DLD1 (cell line): ENCODE data around the gene NPBWR2.

Experiments
- in situ Hi-C: cut with HindIII; loops from 2 replicates; pipeline ENCODE4 v1.10.0; 2017; ENCODE audit warnings: low sequenced_read_pairs

Gene NPBWR2

DNA sequence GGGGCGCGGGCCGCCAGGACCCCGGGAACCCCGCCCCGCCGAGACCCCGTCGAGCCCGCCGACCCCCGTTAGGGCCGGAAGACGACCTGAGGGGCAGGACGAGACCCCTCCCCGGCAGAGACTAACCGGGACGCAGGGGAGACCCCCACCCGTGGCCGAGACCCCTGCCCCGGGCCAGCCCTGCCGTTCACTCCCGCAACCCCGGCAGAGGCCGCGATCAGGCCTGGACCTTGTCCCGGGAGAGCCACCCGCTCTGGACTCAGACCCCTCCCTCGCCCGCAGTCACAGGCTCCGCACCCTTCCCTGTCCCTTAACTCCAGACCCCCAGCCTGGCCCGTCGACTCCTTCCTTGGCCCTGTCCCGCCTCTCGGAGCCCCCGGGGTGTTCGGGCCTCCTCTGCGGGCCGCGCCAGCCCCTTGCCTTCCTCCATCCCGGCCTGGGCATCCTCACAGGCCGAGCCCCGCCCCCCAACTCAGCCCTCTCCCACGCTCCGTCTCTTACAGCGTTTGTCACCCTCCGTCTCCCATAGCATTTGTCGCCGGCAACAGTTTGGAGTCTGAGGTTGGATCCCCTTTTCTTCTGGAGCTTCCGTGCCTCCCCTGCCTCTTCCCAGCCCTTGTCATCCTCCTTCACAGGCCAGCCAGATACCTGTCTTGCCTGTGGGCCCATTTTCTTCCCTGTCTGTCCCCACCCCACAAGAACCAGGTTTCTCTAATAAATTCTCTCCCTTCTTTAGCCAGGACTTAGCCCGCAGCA lies 43.8 kb downstream of the NPBWR2 start:
- in situ Hi-C loops = no loop called here

DNA sequence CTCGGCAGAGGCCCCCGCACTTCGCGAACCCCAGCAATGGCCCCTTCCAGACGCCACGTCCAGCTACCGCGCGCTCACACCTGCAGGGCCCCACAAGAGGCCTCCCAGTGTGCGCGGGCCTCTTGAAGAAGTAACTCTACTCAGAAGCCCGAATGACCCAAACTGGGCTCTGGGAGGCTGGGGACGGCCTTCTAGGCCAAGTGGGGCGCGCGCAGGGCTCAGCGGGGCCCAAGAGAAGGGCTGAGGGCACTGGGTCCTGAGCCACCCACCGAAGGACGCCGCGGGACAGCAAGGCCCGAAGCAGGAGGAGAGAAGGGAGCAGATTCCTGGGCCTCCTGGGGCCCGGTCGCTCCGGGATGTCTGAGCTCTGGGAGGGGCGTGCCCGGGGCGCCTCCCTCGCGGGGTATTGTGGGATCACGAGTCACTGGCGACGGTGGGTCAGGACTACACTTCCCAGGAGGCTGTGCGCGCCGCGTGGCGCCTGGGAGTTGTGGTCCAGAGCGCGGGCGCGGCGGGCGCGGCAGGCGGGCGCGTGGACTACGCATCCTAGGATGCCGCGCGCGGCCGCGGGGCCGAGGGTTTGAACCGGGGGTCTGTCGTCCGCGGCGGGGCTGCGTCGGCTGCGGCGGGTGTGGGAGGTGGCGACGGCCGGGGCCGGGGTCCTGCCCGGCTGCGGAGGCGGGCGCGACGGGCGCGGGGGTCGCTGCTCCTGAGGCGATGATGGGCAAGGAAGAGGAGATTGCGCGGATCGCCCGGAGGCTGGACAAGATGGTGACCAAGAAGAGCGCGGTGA lies 44.6 kb downstream of the NPBWR2 start, which contains the start of gene TCEA2:
Gene TCEA2 (plus strand): TSS at position 603 of the 793 bp plus-strand sequence. CDS start 115 bp downstream, at position 718.
- in situ Hi-C loops = no loop called here

DNA sequence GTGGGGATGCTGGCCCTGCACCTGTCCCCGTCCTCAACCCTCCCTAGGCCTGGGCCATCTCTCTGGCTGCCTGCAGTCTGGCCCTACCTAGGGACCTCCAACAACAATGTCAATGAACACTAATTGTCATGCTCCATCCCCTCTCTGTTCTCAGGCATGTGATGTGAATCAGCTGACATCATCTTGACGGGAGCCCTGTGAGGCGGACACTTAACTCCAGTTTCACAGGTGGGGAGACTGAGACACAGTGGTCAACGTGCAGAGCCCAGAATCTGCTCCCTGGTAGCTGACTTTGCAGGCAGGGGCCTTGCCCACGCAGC lies 45.1 kb downstream of the NPBWR2 start:
- in situ Hi-C loops = no loop called here

DNA sequence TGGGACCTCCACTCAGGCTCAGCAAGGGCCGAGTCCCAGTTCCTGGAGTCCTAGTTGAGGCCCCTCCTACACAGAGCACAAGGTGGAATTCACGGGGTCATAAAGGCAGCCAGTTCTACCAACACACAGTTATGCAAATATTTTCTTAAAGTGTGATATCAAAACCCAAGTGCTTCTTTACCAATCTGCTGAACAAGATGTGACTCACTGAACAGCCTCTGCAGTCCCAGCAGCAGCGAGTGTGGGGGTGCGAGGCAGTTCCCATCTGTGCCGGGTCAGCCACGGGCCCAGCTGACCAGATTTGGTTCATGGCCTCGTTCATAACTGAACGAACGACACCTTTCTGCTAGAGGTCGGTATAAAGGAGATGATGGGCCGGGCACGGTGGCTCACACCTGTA lies 48.8 kb downstream of the NPBWR2 start:
- in situ Hi-C loops = no loop called here

DNA sequence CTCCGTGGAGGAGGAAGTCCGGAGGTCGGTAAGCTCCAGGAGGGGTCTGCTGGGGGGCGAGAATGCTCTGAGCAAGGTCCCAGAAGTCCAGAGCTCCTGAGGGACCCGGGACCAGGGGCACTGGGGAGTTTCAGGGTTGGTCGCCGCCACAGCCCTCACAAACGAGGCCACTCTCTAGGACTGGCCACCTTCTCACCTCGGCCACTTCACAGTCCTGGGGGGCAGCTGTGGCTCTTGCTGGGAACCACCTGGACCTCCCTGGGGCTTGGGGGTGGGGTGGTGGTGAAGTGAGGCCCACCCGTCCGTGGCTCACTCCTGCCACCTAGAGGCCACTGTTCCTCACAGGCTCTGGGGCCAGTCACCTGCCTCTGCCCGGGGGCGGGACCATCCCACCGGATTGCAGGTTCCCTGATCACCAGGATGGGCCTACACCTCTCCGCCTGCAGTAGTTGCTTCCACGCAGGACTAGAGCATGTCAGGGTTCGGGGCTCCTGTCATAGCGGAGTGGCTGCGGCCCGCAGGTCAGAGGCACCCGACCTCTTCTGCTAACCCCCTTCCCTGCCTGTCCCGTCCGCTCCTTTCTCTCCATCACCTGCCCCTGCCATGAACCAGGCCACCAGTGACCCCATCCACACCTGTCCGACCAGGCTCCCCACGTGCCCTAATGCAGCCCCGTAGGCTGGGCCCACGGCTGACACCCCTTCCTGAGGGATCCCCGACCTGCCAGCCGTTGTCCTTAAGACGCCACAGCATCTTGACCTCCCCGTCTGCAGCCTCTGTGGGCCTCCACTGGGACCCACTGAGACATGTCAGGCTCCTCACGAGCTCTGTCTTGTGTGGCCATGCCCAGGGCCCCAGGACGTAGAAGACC lies 49.5 kb downstream of the NPBWR2 start:
- in situ Hi-C loops = no loop called here

DNA sequence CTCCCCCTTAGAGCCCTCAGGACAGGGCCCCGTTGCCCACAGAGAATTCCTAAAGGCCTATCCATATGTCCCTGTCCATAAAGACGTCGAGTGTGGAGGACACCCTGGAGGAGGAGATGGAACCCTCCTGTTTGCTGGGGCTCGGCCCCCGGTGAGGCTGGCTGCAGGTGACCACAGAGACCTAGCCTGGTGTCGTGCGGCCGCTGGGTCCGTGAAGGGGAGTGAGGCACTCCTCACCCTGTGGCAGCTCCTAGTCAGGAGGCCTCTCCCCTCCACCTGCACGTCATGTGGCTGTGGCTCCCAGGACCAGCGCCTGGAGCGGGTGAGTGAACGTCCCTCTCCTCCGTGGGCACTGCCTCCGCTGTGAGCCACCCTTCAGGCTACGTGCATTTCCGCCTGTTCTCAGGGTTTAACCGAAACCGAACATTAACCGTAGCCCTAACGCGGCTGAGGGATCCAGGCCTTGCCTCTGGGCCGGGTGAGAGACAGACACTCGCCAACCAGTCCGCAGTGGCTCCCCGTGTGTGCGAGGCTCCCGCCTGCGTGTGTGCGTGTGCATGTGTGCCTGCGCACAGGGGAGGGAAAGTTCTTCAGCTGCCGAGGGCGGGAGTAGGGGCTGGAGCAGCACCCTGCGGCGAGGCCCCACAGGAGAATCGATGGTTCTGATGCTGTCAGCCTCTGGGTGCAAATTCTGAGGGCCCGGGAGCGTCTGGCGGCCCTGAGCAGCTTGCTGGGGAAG lies 50.3 kb downstream of the NPBWR2 start:
- in situ Hi-C loops = no loop called here

DNA sequence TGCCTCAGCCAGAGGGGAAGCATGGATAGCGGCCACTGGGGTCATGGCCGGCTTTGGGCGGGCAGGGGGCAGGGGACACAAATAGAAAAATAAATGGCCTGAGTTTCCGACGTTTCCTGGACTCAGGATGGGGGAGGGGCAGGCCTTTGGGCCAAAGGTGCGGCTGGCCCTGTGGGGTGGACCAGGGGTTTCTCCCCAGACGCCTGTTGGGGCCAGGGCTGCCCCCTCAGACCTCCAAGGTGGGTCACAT lies 50.8 kb downstream of the NPBWR2 start:
- in situ Hi-C loops = no loop called here

DNA sequence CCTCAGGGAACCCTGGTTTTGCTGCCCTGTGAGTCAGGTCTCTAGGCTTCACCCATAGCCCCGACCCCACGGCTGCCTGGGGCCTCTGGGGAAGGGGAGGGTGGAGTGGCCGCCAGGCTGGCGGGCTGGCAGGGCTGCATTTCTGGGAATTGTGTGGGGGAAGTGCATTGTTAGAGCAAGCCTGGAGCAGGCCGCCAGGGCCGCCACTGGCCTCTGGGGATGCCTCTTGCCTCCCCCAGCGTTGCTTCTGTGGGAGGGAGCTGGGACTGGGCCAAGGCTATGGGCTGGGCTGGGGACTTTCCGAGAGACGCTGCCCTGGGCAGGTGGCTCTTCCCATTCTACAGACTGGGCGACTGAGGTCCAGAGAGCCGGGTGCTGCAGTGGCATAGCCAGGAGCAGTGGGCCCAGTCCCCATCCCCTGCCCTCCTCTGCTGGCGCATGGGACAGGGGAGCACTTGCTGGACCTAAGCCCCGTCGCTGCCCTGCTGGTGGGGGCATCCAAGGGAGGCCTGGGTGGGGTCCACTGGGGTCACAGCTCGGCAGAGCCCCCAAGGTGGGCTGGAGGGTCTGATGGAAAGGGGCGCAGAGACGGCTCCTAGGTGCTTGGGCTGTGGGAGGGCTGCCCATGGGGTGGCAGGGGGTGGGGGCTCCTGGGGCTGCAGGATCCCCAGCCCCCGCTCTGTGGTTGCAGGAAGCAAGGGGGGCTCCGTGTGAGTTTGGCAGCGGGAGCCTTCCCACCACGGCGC lies 51.3 kb downstream of the NPBWR2 start:
- in situ Hi-C loops = no loop called here

DNA sequence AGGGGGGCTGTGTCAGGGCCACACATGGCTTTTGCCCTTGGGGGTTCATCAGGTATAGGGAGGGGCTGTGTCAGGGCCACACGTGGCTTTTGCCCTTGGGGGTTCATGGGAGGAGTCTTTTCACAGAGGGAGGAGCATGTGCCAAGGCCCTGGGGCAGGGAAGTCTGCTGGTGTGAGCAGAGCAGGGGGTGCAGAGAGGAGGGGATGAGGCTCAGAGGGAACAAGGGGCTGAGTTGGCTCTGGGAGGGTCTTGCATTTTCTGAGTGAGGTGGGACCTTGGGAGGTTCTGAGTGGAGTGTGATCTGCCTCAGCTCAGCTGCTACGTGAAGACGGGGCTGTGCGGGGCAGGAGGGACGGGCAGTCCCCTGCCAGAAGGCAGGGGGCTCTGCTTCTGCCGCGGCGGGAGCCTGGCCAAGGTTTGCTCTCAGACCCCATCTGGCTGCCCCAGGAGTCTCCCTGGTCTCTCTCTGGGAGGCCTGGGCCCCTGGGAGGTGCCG lies 51.9 kb downstream of the NPBWR2 start:
- in situ Hi-C loops = no loop called here

DNA sequence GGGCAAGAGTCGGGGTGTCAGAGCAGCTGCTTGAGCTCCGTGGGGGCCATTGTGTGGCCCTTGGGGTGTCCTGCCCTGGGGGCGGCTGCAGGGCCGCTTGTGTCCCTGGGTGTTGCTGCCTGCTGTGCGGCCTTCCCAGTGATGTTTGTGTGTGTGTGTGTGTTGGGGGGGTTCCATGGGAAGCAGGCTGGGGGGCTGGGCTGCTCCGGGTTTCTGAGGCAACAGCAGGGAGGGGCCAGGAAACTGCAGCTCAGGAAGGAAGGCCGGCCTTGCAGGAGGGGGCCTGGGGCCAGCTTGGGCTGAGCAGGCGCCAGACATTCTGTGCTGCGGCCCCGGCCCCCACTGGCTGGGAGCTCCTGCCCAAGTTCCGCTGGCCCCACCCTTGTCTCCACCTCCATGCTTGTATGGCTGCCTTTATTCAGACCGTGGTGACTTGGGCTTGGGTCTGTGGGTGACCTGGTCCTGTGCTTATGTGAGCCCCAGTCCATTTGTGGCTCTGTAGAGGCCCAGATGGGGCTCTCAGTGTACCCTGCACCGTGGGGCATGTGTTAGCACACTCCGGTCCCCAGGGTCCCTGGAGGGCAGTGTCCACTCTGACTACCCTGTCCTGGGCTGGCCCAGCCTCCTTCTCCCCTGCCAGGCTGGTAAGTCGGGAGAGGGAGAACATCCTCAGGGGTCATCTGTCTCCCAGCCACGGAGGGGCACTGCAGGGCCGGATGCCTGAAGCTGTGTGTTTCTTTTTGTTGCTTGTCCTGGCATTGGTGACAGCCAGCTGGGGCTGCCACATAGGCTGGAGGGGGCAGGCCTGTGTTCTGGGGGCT lies 53.3 kb downstream of the NPBWR2 start:
- in situ Hi-C loops = no loop called here
